ENCODE results near the gene NFKB1.

- no peak for TF ChIP-seq SP1 (IDR thresholded peaks at IDR 0.05)
- TF ChIP-seq PKNOX1 (IDR thresholded peaks at IDR 0.05): no peak
These were observed 139.5 kb downstream of the NFKB1 start for GRCh38 chr4:102640669-102641068.
